SW 1271 (cell line): ENCODE measurements around the gene LMOD1.
"Not testable (repeated sequence)": the region's sequence is repeated elsewhere in the genome, so short reads cannot be mapped to it uniquely, and the experiment has no call there.

Experiments
- DNase-seq, 2 experiments: peaks; one replicate each; lab custom pipeline; 2025; lab: John Stamatoyannopoulos, UW

Gene LMOD1

DNA sequence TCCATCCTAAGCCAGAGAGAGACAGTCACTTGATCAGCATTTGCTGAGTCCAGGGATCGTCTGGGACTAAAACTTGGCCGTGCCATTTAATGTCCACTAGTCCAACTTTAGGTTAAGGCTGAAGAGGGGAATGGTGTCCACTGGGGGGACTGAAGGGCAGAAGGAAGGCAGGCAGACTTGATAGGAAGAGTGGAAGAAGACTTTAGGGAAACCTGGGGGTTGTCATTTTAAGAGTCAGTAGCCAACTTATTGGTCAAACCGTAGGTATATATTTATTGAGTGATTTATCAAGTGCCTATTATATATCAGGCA is 1.3 kb upstream of the LMOD1 start:
- DNase-seq, result no peak

DNA sequence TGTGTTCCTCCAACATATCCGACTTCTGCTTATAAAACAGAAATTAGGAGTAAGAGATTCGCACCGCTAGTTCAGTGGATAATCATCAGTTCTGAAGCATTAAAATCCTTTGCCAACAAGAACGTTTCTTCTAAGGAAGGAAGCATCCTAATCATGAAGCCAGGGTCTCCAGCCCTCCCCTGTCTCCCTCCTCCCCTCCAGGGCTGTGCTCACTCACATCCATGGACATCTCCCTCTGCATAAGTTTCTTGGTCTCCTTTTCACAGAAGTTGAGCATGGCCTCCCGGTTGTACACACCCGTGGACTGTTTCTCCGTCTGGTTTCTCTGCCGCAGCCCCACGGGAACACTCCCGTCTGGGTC is 505 bp downstream of the LMOD1 start:
- DNase-seq, result no peak

DNA sequence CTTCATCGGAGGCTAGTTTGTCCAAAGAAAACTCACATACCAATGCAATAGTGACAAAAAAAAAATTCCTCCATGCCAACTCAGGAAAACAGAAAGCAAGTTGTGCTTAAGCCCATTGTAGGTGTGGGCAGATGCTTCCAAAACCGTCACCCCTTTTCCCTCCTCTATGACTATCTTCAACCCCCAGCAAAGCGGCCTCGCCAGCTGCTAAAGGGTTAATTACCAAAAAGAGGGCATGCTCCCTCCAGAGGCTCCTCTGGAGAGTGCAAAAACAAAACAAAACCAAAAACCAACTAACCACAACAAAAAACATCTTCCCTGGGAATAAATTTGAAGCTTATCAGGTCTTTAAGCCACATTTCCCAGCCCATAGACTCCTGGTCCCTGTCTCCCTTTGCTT is 1.2 kb downstream of the LMOD1 start:
- DNase-seq, result no peak

DNA sequence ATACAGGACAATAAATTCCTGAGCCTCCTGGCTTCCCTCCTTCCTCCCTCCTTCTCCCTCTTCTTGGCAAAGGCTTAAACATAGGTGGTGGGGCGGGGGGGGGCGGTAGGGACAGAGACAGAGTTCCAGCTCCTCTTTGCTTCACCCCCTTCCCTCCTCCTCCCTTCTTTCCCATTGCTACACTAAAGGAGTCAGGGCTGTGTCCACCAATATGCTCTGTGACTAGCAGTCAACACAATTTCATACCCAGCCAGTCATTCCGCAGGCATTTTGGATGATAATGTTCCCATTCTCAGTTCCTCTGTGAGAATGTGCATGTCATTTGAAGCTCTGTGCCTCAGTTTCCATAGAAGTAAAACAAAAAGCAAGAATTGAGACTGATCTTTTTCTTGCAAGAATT is 1.7 kb downstream of the LMOD1 start:
- DNase-seq, result no peak

DNA sequence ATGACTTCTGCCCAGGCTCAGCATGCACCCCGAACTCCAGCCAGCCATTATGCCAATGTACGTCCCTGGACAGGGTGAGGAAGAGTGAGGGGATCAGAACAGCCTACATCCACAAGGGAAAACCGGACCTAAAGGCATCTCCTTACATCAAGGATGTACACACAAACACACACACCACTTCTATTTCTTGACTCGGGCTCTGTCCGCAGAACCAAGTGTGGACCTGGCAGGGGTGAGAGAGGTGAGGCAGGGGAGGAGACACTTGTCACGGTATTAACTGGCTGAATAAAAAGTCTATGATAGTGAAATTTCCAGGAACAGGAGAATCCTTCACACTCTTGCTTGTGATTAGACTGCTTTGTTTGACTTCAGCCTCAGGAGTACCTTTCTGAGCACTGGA is 2.3 kb downstream of the LMOD1 start:
- DNase-seq, result no peak

DNA sequence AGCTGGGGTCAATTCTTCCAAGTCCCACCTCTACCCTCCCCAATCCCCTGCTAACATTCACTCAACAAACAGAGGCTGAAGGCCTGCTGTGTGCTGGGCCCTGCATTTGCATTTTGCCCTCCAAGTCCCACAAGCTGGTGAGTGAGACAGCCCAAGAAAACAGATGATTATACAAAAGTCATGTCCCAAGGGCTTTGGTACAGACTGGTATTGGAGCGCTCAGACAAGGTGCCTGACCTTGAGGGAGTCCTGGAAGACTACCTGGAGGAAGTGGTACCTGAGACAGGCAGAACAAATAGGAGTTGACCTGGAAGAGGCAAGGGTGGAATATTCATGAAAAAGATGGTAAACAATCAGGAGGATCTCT is 4.2 kb downstream of the LMOD1 start:
- no peak for DNase-seq

DNA sequence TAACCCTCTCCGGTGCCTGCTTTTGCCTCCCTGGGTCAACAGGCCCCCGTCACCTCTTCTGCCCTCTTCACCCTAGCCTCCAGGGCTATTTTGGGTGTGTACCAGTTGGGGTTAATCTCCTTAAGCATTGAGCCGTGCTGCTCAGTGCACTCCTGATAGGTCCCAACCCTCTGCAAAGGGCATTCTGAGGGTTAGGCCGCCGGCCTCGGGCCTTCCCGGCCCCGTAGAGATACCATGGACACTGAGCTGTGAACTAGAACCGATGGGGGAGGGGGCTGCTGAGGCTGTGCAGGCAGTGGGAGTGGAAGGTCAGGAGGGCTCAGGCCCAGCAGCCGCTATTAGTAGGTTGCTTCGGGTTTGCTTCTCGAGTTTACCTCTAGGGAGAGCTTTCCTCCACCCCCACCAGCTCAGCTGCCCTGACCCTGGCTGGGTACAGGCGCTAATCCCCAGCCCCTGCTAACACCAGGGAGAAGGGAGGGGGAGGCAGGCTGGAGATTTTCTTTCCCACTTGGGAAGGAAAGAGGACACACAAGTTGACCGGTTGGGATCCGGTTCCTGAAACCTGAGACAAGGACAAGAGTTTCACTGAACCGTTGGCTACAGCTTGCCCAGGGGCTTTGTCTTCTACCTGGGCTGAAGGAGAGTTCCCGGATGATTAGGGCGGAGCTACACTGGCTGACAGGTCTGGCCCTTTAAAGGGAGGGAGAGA is 4.8 kb downstream of the LMOD1 start:
- no peak for DNase-seq

DNA sequence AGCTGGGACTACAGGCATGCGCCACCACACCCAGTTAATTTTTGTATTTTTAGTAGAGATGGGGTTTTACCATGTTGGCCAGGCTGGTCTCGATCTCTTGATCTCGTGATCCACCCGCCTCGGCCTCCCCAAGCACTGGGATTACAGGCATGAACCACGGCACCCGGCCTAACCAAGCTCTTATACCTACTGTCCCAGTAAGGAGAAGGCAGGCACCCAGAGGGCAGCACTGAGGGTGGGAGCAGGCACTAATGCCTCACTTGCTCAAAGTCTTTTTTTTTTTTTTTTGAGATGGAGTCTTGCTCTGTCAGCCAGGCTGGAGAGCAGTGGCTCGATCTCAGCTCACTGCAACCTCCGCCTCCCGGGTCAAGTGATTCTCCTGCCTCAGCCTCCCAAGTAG is 6.0 kb downstream of the LMOD1 start:
- DNase-seq, result not testable (repeated sequence)

DNA sequence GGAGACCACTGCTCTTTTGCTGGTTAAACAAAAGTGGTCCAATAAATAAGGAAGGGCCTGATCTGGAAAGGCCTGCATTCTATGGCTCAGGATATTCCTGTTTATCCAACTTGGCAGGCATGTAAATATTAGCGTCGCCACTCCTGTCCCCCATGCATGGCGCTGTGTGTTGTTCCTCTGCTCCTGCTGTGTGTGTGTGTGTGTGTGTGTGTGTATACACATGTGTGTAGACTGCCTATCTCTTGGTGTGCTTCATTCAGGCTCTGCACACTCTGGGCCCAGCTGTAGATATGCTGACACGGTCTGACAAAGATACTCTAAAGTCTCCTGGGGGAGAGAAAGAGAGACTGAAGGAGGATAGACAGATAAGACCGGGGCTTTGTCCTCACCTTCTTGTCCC is 6.8 kb downstream of the LMOD1 start:
- no peak for DNase-seq

DNA sequence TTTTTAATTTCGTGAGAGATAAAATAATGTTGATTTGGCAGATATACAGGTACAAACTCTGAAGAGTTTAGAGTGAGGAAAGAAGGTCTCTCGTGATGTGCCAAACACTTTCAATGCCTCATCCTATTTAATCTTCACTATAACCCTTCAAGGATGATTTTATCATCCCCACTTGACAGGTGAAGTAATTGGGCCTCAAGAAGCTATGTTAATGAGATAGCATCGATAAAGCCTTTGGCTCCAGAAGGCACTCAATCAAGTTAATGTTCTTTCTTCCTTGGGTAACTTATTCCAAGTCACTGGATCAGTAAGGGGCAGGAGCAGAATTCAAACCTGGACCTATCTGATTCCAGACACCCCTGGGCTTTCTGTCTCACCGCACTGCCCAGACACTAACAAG is 7.2 kb downstream of the LMOD1 start:
- no peak for DNase-seq

DNA sequence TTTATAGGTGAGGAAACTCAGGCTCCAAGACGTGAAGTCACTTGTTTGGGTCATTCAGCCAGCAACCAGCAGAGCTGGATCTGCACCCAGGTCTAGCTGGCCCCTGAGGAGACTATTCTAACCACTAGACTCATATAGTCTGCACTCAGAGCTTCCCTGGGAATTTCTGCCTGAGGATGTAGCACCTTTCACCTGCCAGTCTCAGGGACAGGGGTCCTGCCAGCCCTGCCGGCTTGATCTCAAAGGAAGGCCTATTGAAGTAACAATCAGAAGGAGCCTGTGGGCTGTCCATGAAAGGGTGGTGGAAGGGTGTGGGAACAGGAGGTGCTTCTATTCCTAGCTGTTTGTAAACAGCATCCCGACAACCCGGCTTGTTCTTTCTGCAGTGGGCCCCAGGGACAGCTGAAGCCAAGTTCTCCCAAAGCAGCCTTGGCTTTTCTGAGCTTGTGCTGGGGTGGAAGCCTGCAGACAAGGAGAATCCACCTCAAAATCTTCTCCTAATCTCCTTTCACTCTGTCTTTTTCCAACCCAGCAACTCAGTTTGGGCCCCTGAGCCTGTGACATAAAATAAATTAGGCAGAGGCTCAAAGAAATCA is 7.8 kb downstream of the LMOD1 start:
- DNase-seq, result no peak

DNA sequence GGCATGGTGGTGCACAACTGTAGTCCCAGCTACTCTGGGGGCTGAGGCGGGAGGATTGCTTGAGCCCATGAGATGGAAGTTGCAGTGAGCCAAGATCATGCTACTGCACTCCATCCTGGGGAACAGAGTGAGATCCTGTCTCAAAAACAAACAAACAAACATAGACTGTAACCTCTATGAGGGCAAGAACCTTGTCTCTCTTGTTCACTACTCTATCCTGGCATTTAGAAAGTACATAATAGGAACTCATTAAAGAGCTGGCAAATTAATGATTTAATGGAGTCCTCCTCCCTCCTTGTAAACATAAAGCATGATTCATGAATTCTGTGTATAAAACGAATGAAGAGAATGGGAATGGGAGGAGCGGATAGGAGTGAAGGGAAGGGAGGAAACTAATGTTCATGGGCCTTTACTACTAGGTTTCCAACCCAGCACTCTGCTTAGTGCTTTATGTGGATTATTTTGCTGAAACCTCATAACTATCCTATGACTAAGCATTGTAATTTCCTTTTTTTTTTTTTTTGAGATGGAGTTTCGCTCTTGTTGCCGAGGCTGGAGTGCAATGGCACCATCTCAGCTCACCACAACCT is 8.6 kb downstream of the LMOD1 start:
- no peak for DNase-seq

DNA sequence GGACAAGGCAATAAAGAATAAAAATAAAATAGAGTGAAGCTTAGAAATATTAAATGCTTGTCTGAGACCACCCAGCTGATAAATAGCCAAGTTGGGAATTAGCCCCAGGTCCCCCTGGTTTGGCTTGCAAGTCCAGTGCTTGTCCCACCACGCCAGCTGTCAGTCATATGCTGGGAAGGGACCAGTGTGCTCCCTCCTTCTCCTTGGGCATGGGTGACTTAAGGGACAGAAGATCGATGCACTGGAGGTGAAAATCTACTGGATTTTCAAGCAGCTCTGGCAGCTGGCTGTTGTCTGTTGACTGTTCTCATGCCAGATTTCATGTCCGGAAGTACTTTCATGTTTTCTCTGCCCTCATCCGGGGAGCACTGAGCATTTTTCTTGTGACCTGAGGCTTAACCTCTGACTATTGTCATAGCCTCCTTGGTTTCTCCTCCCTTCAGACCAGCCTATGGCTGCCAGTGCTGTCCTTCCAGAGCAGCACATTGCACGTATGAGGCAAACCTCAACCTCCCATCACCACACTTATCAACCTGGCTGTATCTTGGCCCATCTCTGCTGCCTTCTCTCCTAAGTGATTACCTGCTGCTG is 12.4 kb downstream of the LMOD1 start:
- no peak for DNase-seq

DNA sequence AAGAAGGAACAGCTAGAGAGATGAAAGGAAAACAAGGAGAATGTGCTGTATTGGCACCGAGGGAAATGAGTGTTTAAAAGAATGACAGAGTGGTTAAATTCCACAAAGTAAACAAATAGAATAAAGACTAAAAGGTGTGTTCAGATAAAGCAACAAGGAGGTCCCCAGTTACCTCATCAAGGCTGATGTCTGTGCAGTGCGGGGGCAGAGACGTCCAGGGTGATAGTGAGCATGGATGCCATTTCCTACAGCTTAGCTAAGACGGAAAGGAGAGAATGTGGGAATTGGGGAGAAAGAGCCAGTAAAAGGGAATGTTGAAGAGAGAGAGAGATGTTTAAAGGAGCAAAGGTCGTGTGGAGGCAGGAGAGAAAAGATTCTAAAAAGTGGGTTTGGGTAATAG is 15.5 kb downstream of the LMOD1 start:
- DNase-seq, result no peak

DNA sequence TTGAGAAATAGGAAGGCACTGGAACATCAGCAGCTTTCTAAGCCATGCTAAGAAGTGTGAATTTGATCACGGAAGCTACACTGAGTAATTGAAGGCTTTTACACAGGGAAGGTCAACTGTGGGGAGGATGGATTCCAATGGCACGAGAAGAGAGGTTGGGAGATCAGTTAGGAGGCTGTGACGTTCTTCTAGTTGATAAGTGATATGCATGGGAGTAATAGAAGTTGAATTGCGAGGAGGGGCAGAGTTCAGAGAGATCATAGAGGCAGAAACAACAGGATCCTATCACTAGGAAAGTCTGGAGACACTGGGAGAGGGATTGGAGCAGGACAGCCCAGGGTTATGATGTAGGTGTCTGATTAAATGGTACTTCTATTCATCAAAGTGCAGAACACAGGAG is 16.2 kb downstream of the LMOD1 start:
- DNase-seq, result no peak

DNA sequence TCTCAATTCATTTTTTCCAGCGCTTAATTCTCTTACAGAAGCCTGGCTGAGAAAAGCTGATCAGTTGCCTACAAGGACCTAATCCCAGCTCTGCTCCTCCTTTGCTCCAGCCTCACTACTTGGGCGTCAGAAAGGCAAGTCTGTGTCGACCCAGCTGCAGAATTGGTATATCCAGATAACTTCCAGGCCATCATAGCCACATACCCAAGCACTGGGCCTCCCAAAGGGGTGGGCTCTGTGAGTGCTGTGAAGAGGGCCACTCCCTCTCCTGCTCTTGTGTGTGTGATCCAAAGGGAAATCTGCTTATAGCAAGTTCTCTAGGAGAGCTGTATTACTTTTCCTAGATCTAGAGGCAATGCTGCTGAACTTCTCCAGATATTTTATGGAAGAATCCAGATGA is 18.1 kb downstream of the LMOD1 start:
- DNase-seq, result no peak

DNA sequence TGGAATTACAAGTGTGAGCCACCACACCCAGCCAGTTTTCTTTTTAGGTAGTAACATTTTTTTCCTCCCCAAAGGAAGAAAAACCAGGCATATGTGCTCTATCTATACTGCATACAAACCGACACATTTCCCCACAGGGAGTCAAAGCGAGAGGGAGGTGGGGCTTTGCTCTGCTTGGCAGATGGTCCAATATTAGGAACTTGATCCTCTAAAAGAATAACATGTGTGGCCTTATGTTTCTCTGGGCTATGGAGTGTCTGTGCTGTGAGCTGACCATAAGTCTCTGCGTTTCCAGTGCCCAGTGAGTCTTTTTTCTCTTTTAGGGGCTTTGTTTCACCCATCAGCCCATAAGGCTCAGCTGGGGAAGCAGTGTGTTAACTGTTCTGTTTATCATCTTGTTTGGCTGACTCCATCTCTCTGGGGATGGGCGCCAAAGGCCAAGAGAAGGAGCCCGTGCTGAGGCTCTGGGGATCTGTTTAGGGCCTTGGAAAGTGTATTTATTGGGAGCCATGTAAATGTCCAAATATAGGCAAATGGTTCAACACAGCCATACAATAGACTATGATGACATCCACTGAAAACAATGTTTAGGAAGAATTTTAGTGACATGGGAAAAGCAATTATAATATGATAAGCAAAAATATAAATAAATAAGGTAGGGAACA is 20.2 kb downstream of the LMOD1 start:
- no peak for DNase-seq

DNA sequence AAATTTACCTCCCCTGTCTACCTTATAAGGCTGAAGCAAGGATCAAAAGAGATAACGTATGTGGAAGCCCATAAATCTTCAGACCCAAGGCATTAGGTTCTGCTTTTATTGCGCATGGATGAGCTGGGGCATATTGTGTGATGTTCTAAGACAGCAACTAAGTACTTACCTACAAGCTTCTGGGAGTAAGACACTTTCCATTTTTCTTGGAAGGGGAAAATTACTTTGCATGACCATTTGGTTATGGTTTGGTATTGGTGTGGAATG is 21.1 kb downstream of the LMOD1 start:
- DNase-seq, result no peak

DNA sequence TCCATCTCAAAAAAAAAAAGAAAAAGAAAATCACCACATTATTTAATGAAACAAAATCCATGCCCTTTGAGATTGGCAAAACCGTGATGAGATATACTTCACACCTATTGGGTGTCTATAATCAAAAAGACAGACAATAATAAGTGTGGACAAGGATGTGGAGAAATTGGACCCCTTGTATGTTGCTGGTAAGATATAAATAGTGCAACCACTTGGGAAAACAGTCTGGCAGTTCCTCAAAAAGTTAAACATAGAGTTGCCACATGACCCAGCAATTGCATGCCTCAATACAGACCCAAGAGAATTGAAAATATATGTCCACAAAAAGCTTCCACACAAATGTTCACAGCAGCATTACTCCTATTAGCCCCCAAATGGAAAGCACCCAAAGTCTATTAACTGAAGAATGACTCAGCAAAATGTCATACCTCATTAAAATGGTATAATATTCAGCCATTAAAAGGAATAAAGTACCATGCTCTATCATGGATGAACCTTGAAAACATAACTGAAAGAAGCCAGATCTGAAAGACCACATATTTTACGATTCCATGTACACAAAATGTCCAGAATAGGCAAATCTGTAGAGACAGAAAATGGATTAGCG is 24.3 kb downstream of the LMOD1 start:
- DNase-seq, result no peak

DNA sequence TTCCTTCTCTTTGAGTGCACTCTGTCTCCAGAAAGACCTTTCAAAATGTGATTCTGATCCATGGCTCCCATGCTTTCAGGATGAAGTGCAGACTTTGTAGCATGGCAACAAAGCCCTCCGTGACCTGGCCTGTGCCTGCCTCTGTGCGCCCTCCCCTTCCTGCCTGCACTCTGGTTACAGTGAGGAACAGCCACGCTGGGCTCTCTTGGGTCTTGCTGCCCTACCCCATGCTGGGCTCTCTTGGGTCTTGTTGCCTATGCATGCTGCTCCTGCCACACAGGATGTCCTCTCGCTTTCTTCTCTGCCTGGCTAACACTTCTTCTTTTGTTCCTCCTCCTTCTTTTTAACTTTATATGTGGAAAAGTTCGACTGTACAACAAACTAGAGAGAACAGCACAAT is 28.0 kb downstream of the LMOD1 start:
- DNase-seq, result no peak

DNA sequence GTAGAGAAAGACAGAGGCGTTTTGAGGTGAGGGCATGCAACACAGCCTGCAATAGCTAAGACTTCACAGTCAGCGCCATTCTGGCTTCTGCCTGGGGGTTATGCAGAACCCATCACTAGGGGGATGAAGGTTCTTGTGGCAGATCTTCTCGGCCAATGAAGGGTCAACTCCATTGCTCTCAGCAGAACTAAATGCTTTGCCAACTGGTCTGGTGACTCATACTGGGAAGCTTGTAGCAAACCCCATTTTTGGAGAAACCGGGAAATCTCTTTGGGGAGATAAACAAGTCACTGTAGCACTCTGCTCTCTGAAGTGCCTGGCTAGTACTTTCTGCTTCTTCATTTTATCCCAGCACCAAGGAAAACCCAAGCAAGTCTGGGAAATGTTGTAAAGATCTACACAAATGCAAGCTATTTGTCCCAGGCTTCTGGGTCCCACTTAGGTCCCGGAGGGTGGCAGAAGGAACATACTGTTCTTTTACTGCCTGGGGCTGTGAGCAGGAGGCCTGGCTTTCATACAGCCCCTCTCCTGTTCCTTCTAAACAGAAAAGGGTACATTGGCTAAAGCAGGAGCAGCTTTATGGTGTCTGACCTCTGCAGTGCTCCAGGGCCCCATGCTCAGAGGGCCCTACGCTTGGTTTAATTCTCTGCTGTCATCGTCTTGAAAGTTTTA is 28.9 kb downstream of the LMOD1 start:
- no peak for DNase-seq

DNA sequence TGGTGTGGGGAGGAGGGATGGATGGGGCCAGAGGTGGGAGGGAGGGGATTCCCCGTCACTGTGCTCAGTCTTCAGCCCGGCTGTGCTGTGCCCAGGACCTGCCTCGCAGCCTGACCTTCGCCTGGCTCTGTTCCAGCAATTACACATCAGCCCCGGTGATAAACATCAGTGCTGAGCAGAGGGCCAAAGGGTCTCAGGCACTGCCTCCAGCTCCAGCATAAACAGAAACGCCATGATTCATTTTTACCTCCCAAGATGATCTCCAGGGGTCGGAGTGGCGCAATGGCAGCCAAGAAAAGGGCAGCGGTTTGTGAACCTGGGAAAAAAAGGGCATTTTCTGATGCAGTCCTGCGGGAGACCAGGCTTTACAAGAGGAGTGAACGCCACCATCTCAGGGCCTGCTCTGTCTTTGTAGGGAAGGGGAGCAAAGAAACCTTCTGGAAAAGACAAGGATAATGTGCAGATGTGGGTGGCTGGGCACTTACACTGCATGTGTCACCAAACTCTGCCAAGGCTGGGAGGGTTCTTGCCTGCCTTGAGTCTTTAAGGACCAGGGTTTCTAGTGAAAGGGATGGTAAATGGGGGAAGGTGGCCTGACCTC is 29.6 kb downstream of the LMOD1 start:
- DNase-seq, result no peak
